ENCODE data around the gene CLRN3. TPM values are rescaled to one million over a fixed set of nuclear protein-coding genes. Genes with fewer than 3 reads are reported as not detected.

The CLRN3 gene
- total and polyA plus RNA-seq, 12 donors = not detected

- Histone ChIP-seq H3K27ac (no peak overlapping the region), H3K27me3 (peaks cover 0 to 14% (median 6%) of the 10 kb centered on the region in 7 donors), H3K4me1 (peaks cover 0 to 26% (median 4%) of the 10 kb centered on the region in 9 donors), H3K4me3 (no peak overlapping the region), H3K9me3 (no peaks in the 10 kb centered on the region), H3K36me3 (no peaks in the 10 kb centered on the region)
- no peak for TF ChIP-seq CTCF (IDR thresholded peaks at IDR 0.05)
- intact Hi-C loops (cut with DNase I) = loop anchor here in 1 of 10 donors (10.0 kb wide), 1 partner anchor 96 kb away; the partner anchor contains the start of gene FOXI2
- ATAC-seq (no peak), DNase-seq (no peak)
- 89% methylated on average over 4 of the region's 4 CpGs for WGBS, 2 donors
Measured at GRCh38 chr10:127830414-127830813, 62.3 kb downstream of the CLRN3 start.

Other genes with a start within 250 kb of the CLRN3 start
- under 1 TPM in 8 of 10 donors, not detected in 2; 0.07 to 0.81 (median 0.31) TPM for gene FOXI2, start 155.8 kb downstream of the CLRN3 start, total RNA-seq
- under 1 TPM in 1 of 2 donors, not detected in 1; 0.19 TPM for gene FOXI2, start 155.8 kb downstream of the CLRN3 start, polyA plus RNA-seq
- 10 to 100 TPM; 17.1 to 42.8 (median 23.0) TPM for gene PTPRE, start 14.2 kb upstream of the CLRN3 start, total RNA-seq
- 1 to 10 TPM; 6.1 to 7.3 TPM for gene PTPRE, start 14.2 kb upstream of the CLRN3 start, polyA plus RNA-seq
- 10 to 100 TPM in 1 of 10 donors, 1 to 10 TPM in 4, under 1 TPM in 5; 0.28 to 19.1 (median 0.72) TPM for gene MKI67, start 233.5 kb upstream of the CLRN3 start, total RNA-seq
- gene MKI67, start 233.5 kb upstream of the CLRN3 start, polyA plus RNA-seq = under 1 TPM; 0.09 to 0.15 TPM

All from heart right ventricle (tissue), 16 donors.